ENCODE measurements around the gene FARP1. TPM values are rescaled to one million over a fixed set of nuclear protein-coding genes. Genes with fewer than 3 reads are reported as not detected.

FARP1 gene
- polyA plus RNA-seq, 1 of the 3 experiments (the other 2 are of a cell fraction), result 12.0 TPM

GRCh38 chr13:98134901-98135300, 8.0 kb upstream of the FARP1 start:
- Histone ChIP-seq H3K27me3 (ENCODE audit: insufficient read depth) (no peaks in the 10 kb centered on the region), H3K9ac (no peak overlapping the region), H3K27ac (ENCODE audit: low read depth in 2 of 2, low read length in 1 of 2) (no peak overlapping the region), H2AFZ (ENCODE audit: low read depth) (no peak overlapping the region), H3K4me2 (no peak overlapping the region), H3K9me2 (no peaks in the 10 kb centered on the region), H3K36me3 (replicated peaks in 1 of 2; ENCODE audit: control insufficient read depth in 1 of 2, insufficient read depth in 2 of 2, low read length in 1 of 2) (no peaks in the 10 kb centered on the region), H3K4me1 (ENCODE audit: control insufficient read depth in 1 of 2, insufficient read depth in 2 of 2, low read depth in 1 of 2, low read length in 1 of 2) (no peaks in the 10 kb centered on the region), H4K20me1 (ENCODE audit: insufficient read depth) (no peaks in the 10 kb centered on the region), H3K9me3 (no peaks in the 10 kb centered on the region), H3K4me3 (ENCODE audit: low read depth in 2 of 2, low read length in 1 of 2) (no peak overlapping the region), H3K79me2 (ENCODE audit: insufficient read depth) (no peaks in the 10 kb centered on the region), H3F3A (replicated peaks; ENCODE audit: insufficient read depth) (no peaks in the 10 kb centered on the region)
- DNase-seq, result no peak
- POLR2A ChIA-PET, result no interaction called here
- 94% methylated on average over 1 of the region's 1 CpG for WGBS (ENCODE audit: low lambda C conversion rate)
- no peak for TF ChIP-seq EP300 (IDR thresholded peaks at IDR 0.05; ENCODE audit: borderline replicate concordance in 1 of 2, low read depth in 1 of 2, low read length in 1 of 2)
- TF ChIP-seq, protein P1, sequence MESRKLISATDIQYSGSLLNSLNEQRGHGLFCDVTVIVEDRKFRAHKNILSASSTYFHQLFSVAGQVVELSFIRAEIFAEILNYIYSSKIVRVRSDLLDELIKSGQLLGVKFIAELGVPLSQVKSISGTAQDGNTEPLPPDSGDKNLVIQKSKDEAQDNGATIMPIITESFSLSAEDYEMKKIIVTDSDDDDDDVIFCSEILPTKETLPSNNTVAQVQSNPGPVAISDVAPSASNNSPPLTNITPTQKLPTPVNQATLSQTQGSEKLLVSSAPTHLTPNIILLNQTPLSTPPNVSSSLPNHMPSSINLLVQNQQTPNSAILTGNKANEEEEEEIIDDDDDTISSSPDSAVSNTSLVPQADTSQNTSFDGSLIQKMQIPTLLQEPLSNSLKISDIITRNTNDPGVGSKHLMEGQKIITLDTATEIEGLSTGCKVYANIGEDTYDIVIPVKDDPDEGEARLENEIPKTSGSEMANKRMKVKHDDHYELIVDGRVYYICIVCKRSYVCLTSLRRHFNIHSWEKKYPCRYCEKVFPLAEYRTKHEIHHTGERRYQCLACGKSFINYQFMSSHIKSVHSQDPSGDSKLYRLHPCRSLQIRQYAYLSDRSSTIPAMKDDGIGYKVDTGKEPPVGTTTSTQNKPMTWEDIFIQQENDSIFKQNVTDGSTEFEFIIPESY (IDR thresholded peaks at IDR 0.05; ENCODE audit: borderline replicate concordance, low read depth), result no peak
- TF ChIP-seq RXRA (IDR thresholded peaks at IDR 0.05; ENCODE audit: borderline replicate concordance, low read depth), result no peak
- no peak for TF ChIP-seq USF2 (IDR thresholded peaks at IDR 0.05; ENCODE audit: borderline replicate concordance, low read depth, low read length)
- TF ChIP-seq JUND (IDR thresholded peaks at IDR 0.05), result no peak
- TF ChIP-seq POLR2AphosphoS5 (IDR thresholded peaks at IDR 0.05; ENCODE audit: low read depth, low read length), result no peak
- no peak for TF ChIP-seq GATA2 (CRISPR knock-in tag; IDR thresholded peaks at IDR 0.05)
- TF ChIP-seq RCOR1 (IDR thresholded peaks at IDR 0.05; ENCODE audit: low read length), result no peak
- TF ChIP-seq CHD2 (IDR thresholded peaks at IDR 0.05; ENCODE audit: low read length, partially characterized antibody), result no peak
- no peak for TF ChIP-seq GABPA (IDR thresholded peaks at IDR 0.05; ENCODE audit: low read depth)
- TF ChIP-seq TEAD4 (IDR thresholded peaks at IDR 0.05; ENCODE audit: borderline replicate concordance, insufficient read depth), result no peak
- TF ChIP-seq YY1 (IDR thresholded peaks at IDR 0.05; ENCODE audit: low read depth), result no peak
- TF ChIP-seq PBX3 (IDR thresholded peaks at IDR 0.05), result no peak
- no peak for TF ChIP-seq ELF1 (IDR thresholded peaks at IDR 0.05)
- no peak for TF ChIP-seq SMC3 (IDR thresholded peaks at IDR 0.05; ENCODE audit: low read depth, low read length)
- TF ChIP-seq, protein P2, sequence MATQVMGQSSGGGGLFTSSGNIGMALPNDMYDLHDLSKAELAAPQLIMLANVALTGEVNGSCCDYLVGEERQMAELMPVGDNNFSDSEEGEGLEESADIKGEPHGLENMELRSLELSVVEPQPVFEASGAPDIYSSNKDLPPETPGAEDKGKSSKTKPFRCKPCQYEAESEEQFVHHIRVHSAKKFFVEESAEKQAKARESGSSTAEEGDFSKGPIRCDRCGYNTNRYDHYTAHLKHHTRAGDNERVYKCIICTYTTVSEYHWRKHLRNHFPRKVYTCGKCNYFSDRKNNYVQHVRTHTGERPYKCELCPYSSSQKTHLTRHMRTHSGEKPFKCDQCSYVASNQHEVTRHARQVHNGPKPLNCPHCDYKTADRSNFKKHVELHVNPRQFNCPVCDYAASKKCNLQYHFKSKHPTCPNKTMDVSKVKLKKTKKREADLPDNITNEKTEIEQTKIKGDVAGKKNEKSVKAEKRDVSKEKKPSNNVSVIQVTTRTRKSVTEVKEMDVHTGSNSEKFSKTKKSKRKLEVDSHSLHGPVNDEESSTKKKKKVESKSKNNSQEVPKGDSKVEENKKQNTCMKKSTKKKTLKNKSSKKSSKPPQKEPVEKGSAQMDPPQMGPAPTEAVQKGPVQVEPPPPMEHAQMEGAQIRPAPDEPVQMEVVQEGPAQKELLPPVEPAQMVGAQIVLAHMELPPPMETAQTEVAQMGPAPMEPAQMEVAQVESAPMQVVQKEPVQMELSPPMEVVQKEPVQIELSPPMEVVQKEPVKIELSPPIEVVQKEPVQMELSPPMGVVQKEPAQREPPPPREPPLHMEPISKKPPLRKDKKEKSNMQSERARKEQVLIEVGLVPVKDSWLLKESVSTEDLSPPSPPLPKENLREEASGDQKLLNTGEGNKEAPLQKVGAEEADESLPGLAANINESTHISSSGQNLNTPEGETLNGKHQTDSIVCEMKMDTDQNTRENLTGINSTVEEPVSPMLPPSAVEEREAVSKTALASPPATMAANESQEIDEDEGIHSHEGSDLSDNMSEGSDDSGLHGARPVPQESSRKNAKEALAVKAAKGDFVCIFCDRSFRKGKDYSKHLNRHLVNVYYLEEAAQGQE (IDR thresholded peaks at IDR 0.05; ENCODE audit: low read depth, low read length), result no peak
- no peak for TF ChIP-seq TAF1 (IDR thresholded peaks at IDR 0.05; ENCODE audit: borderline replicate concordance, low read depth, low read length)
- CTCF ChIA-PET, result no interaction called here
